WERI-Rb-1 (cell line): Measurements from ENCODE around the gene FAM170B.

Experiments
- DNase-seq: peaks from one replicate; pipeline ENCODE4 v3.0.0-alpha.2; 2020
- H3K27ac ChIP-seq: fragments of 250-450 bp; sonication (Bioruptor Pico); 2 replicates; pipeline ENCODE4 v1.5.1; 2020; ENCODE audit warnings: mild to moderate bottlenecking, moderate library complexity
- H3K27me3 ChIP-seq: fragments of 250-450 bp; sonication (Bioruptor Pico); 2 replicates; pipeline ENCODE4 v1.5.1; 2021; ENCODE audit warnings: mild to moderate bottlenecking, low read depth, moderate library complexity; ENCODE audit not compliant: insufficient read depth, severe bottlenecking
- H3K36me3 ChIP-seq: fragments of 250-450 bp; sonication (Bioruptor Pico); 2 replicates; pipeline ENCODE4 v1.5.1; 2020; ENCODE audit warnings: mild to moderate bottlenecking, moderate library complexity
- H3K4me3 ChIP-seq: 2 replicates; pipeline ENCODE4 v1.5.1; 2011; ENCODE audit warnings: low read depth, mild to moderate bottlenecking, control low read depth, low read length
- H3K9me3 ChIP-seq: fragments of 250-450 bp; sonication (Bioruptor Pico); 2 replicates; pipeline ENCODE4 v1.5.1; 2021; ENCODE audit warnings: mild to moderate bottlenecking, moderate library complexity; ENCODE audit not compliant: severe bottlenecking
- CTCF ChIP-seq: IDR thresholded peaks from 2 replicates; pipeline ENCODE4 v1.5.1; 2011; ENCODE audit warnings: low read depth, mild to moderate bottlenecking, control low read depth, inconsistent platforms, low read length

Gene FAM170B

GRCh38 chr10:49152037-49152436 is 18.2 kb upstream of the FAM170B start:
- TF ChIP-seq CTCF = no peak
- H3K27ac ChIP-seq = no peak overlapping the region
- H3K9me3 ChIP-seq = no peaks in the 10 kb centered on the region
- peaks cover 10% of the 10 kb centered on the region for H3K27me3 ChIP-seq
- DNase-seq = no peak
- no peaks in the 10 kb centered on the region for H3K36me3 ChIP-seq
- H3K4me3 ChIP-seq = no peak overlapping the region

- Histone ChIP-seq H3K4me3 (no peak overlapping the region), H3K36me3 (no peaks in the 10 kb centered on the region), H3K27me3 (peaks cover 10% of the 10 kb centered on the region), H3K9me3 (no peaks in the 10 kb centered on the region), H3K27ac (no peak overlapping the region)
- TF ChIP-seq CTCF = no peak
- DNase-seq = no peak
Observed at GRCh38 chr10:49151481-49151880, 17.7 kb upstream of the FAM170B start.

- Histone ChIP-seq H3K4me3 (no peak overlapping the region), H3K27ac (no peak overlapping the region), H3K36me3 (no peaks in the 10 kb centered on the region), H3K27me3 (peaks cover 10% of the 10 kb centered on the region), H3K9me3 (no peaks in the 10 kb centered on the region)
- no peak for DNase-seq
- TF ChIP-seq CTCF = no peak
Observed at GRCh38 chr10:49151025-49151445, 17.2 kb upstream of the FAM170B start.

GRCh38 chr10:49150426-49150825 is 16.6 kb upstream of the FAM170B start:
- DNase-seq = no peak
- no peak for TF ChIP-seq CTCF
- H3K27me3 ChIP-seq = peaks cover 10% of the 10 kb centered on the region
- no peak overlapping the region for H3K27ac ChIP-seq
- H3K9me3 ChIP-seq = no peaks in the 10 kb centered on the region
- H3K36me3 ChIP-seq = no peaks in the 10 kb centered on the region
- H3K4me3 ChIP-seq = no peak overlapping the region

- H3K36me3 ChIP-seq = no peaks in the 10 kb centered on the region
- H3K4me3 ChIP-seq = no peak overlapping the region
- no peak overlapping the region for H3K27ac ChIP-seq
- DNase-seq = no peak
- peaks cover 7% of the 10 kb centered on the region for H3K27me3 ChIP-seq
- no peaks in the 10 kb centered on the region for H3K9me3 ChIP-seq
- no peak for TF ChIP-seq CTCF
Observed at GRCh38 chr10:49149881-49150280, 16.1 kb upstream of the FAM170B start.

- peaks cover 5% of the 10 kb centered on the region for H3K27me3 ChIP-seq
- H3K27ac ChIP-seq = no peak overlapping the region
- DNase-seq = no peak
- no peak for TF ChIP-seq CTCF
- H3K4me3 ChIP-seq = no peak overlapping the region
- no peaks in the 10 kb centered on the region for H3K36me3 ChIP-seq
- no peaks in the 10 kb centered on the region for H3K9me3 ChIP-seq
Observed at GRCh38 chr10:49144058-49144720, 10.4 kb upstream of the FAM170B start.
